NCI-H2107 (cell line): ENCODE results near the gene RHOG.
A peak's percentile ranks its signal among the peaks of the same experiment; 100 is the strongest.

Experiments
- DNase-seq: peaks from one replicate; lab custom pipeline; 2025; lab: John Stamatoyannopoulos, UW

The RHOG gene

DNA sequence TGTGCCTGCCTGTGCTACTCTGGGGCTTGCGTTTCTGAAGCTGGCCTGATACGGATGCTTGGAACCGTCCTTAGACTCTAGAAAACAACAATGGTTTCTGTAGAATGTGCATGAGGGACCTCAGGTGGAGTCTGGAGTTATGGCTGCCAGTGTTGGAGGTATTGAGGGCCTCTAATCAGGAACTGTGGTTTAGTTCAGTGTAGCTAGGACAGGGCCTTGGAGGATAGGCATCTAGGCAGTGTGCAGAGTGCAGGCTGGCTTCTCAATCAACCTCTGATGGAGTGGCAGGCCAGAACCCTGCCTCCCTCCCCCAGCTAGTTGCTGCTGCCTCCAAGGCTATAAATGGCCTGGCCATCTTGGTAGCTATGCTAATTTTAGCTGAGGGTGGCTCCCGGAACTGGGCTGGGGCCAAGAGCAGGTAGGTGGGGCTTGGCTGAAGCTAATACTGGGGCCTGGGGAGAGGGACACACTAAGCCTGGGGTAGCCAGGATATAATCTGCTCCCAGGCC lies 18.7 kb upstream of the RHOG start:
- DNase-seq = no peak

- DNase-seq = no peak
These were observed 16.9 kb upstream of the RHOG start for GRCh38 chr11:3857628-3858027.

GRCh38 chr11:3856856-3857553 lies 16.2 kb upstream of the RHOG start:
- DNase-seq = no peak

DNA sequence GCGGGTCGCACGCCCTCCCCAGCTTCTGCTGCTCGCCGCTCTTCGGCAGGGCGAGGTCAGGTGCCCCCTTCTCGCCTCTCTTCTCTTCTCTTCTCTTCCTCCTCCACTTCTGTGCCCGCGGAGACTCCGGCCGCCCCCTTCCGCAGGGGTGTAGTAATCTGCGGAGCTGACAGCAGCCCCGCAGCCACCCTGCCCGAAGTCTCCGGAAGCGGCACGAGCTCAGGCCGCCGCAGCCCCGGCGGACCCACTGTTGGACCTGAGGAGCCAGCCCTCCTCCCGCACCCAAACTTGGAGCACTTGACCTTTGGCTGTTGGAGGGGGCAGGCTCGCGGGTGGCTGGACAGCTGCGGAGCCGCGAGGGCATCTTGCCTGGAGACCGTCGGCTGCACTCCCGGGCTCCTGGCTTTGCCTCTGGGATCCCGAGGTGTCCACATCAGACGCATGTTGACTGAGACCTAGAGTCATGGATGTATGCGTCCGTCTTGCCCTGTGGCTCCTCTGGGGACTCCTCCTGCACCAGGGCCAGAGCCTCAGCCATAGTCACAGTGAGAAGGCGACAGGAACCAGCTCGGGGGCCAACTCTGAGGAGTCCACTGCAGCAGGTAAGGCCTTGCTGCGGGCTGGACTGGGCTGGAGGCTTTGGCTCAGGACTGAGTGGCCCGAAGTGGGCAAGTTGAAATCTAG lies 15.2 kb upstream of the RHOG start:
- no peak for DNase-seq

- DNase-seq = peak; percentile 89
These were observed 14.4 kb upstream of the RHOG start, which contains the start of gene STIM1 for GRCh38 chr11:3854977-3855807. Gene STIM1, plus strand, starts transcription at chr11:3855664. Its CDS starts 607 bp downstream, at chr11:3856271.

GRCh38 chr11:3854660-3854976 lies 13.9 kb upstream of the RHOG start:
- DNase-seq = no peak

GRCh38 chr11:3853899-3854659 lies 13.3 kb upstream of the RHOG start:
- DNase-seq = no peak

DNA sequence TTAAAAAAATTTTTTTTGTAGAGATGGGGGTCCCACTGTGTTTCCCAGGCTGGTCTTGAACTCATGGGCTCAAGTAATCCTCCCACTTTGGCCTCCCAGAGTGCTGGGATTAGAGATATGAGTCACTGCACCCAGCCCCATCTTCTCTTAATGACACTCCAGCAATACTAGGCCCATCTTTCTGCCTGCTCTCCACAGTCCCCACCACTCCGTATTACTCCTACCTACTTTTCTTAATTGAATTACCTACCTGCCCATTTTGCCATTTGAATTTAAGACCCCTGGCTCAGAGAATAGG lies 12.7 kb upstream of the RHOG start:
- DNase-seq = no peak

- no peak for DNase-seq
These were observed 8.6 kb upstream of the RHOG start for GRCh38 chr11:3849297-3849874.

DNA sequence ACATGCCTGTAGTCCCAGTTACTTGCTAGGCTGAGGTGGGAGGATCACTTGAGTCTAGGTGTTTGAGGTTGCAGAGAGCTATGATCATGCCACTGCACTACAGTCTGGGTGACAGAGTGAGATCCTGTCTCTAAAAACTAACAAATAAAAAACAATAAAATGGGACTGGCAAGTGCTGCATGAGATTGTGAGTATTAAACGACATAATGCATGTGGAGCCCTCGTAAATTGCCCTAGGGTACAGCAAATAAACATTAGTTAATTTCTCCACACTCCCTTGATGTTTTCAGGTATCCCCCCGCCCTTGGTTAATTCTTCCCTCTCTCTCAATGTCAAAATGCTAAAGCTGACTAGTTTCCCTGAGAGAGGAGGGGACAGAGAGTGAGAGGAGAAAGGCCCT lies 4.9 kb upstream of the RHOG start:
- DNase-seq = no peak

GRCh38 chr11:3845246-3845645 lies 4.5 kb upstream of the RHOG start:
- no peak for DNase-seq

GRCh38 chr11:3843326-3843725 lies 2.6 kb upstream of the RHOG start:
- no peak for DNase-seq

- peak; percentile 22 for DNase-seq
These were observed 929 bp upstream of the RHOG start for GRCh38 chr11:3841426-3842350.

DNA sequence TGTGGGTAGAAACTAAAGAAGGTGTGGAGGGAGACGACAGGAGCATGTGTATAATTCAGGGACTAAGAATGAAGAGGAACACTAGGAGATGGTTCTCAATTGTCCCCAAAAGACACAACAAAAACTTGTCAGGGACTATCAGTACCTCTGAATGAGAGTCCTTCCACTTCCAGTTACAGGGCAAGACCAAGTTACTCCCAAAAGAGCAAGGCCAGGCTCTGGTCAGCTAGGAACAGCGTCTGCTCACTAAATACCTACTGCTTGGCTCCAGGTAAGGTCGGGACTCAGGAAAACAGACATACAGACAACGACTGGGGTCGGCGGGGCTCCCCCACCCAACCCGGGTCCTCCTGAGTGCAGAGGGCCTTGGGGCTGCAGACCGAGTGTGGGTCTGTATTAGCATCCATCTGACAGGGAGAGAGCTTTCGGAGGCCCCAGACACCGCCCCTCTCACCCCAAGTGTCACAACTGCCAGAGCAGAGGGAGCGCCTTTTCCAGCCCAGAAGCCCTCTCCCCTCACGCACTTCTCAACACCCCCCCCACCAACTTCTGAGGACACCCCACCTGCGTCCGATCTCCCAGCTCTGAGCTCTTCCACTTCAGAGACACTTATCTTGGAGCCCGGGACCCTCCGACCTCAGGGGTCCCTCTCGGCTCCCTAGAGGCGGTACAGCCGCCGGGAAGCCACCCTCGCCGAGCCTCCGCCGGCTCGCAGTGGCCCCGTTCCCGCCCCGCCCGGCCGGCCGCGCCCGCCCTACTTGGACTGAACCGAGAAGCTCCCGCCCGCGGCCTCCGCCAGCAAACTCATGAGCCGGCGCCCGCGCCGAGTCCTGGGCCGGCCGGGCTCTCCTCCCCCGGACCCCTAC lies 522 bp downstream of the RHOG start:
- no peak for DNase-seq

- no peak for DNase-seq
These were observed 2.3 kb downstream of the RHOG start for GRCh38 chr11:3838504-3838903.

DNA sequence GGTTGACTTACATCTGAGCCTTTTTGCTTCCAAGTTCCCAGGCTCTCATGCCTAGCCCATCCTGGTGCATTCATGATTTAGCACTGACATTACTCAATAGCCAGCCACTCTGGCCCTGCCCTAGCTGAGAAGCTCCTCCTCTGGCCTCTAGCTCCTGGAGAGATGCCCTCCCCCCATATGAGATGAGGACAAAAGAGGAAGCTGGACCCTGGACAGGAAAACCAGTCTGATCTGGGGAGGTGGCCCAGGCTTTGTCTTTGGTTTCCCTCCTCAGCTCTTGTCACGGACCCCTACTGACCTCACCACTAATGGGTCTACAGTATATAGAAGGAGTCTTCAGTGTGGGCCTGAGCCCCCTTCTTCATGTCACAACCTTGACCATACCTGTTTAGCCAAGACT lies 3.0 kb downstream of the RHOG start:
- DNase-seq = no peak

DNA sequence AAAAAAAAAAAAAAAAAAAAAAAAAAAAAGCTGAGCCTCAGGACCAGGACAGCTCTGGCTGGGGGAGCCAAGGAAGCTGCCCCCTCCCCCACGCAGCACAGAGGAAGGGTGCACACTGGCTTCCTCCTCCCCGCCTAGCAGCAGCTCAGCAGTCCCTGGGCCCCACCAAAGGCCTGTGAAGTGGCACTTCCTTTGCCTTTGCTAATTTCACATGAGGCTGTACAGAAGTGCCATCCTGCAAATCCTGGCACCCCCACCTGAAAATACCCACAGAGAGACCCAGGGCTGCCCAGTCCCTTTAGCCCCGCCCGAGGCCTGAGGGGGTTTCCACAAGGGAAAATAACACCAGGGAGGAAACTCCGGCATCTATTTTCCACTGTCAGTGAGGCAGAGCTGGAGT lies 3.9 kb downstream of the RHOG start:
- no peak for DNase-seq

DNA sequence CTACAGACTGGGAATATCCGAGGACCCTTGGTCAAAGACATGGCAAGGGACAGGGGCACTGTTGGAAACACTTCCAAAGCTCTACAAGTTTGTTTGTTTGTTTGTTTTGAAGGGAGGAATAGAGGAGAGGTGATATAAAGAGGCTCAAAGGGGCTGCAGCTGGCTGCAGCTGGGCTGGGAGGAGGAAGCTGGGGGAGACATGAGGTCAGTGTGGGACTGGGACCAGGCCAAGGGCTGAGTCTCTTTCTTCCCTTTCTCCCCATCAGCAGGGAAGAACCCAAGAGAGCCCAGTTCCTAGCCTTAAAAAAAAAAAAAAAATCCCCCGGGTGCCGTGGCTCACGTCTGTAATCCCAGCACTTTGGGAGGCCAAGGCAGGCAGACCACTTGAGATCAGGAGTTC lies 5.0 kb downstream of the RHOG start:
- no peak for DNase-seq

- no peak for DNase-seq
These were observed 5.9 kb downstream of the RHOG start for GRCh38 chr11:3834664-3835461.
